K562 (cell line): ENCODE data around the gene ANAPC2.

ENCODE experiments used
- CTCF ChIP-seq, 3 experiments: IDR thresholded peaks in 2 of 3; conservative IDR thresholded peaks in 1 of 3; 2 replicates each; pipeline ENCODE4 v1.5.1; 2011 to 2012; ENCODE audit warnings: low read length in 3 of 3, mild to moderate bottlenecking in 3 of 3, control low read depth in 2 of 3, improper control_type of control experiment in 1 of 3, inconsistent platforms in 1 of 3, low read depth in 1 of 3, mixed read lengths in 1 of 3, moderate library complexity in 1 of 3; ENCODE audit not compliant: insufficient read depth in 2 of 3
- GATA2 ChIP-seq: sonication (generic); formaldehyde crosslinking; IDR thresholded peaks from 2 replicates; pipeline ENCODE4 v1.4.0; 2020; ENCODE audit warnings: mild to moderate bottlenecking, missing genetic modification reagents
- POLR2AphosphoS5 ChIP-seq: IDR thresholded peaks from 2 replicates; pipeline ENCODE4 v1.6.1; 2011; ENCODE audit warnings: mild to moderate bottlenecking, low read depth, low read length, moderate library complexity; ENCODE audit not compliant: control insufficient read depth, insufficient read depth
- RBBP5 ChIP-seq: fragments of 200-600 bp; sonication (generic); IDR thresholded peaks from 2 replicates; pipeline ENCODE4 v1.6.1; 2012; ENCODE audit warnings: borderline replicate concordance, mild to moderate bottlenecking, low read length, control low read depth, inconsistent platforms; ENCODE audit not compliant: insufficient read depth, poor library complexity, severe bottlenecking
- ZNF24 ChIP-seq: fragments of 450-650 bp; IDR thresholded peaks from 2 replicates; pipeline ENCODE4 v1.6.1; 2016

GRCh38 chr9:137164370-137165249 is 23.8 kb downstream of the ANAPC2 start:
- no peak for TF ChIP-seq CTCF (IDR thresholded peaks at IDR 0.05 in 2 of 3, conservative IDR thresholded peaks at IDR 0.05 in 1 of 3; ENCODE audit: insufficient read depth in 2 of 3, low read depth in 1 of 3, low read length in 3 of 3)
- no peak for TF ChIP-seq GATA2 (CRISPR knock-in tag)
- TF ChIP-seq RBBP5, result no peak
- no peak for TF ChIP-seq ZNF24
- no peak for TF ChIP-seq POLR2AphosphoS5
